Coronary artery (tissue), 2 donors: ENCODE measurements around the gene PTH2R.
A peak's percentile ranks its signal among the peaks of the same experiment; 100 is the strongest.

Experiments
- DNase-seq: peaks from one replicate; pipeline ENCODE4 v3.0.0-alpha.2; 2017; ENCODE audit warnings: low spot score
- H3K27ac ChIP-seq, 2 donors: fragments of 200-600 bp; sonication (generic); one replicate each; pipeline ENCODE4 v1.5.1; 2016 to 2019
- H3K4me3 ChIP-seq: fragments of 200-600 bp; sonication (generic); 2 replicates; pipeline ENCODE4 v1.5.1; 2016; ENCODE audit warnings: mild to moderate bottlenecking, moderate library complexity
- TF ChIP-seq, protein P1 (sequence below): fragments of 200-600 bp; sonication (generic); IDR thresholded peaks from one replicate; pipeline ENCODE4 v1.5.1; 2019; ENCODE audit warnings: antibody characterized with exemption

Gene PTH2R

DNA sequence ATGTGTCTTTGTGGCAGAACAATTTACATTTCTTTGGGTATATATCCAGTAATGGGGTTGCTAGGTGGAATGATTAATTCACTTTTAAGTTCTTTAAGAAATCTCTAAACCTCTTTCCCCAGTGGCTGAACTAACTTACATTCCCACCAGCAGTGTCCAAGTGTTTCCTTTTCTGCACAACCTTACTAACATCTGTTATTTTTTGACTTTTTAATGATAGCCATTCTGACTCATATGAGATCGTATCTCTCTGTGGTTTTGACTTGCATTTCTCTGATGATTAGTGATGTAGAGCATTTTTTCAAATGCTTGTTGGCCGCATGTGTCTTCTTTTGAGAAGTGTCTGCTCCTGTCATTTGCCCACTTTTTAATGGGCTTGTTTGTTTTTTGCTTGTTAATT lies 43.1 kb upstream of the PTH2R start:
- TF ChIP-seq, protein P1, sequence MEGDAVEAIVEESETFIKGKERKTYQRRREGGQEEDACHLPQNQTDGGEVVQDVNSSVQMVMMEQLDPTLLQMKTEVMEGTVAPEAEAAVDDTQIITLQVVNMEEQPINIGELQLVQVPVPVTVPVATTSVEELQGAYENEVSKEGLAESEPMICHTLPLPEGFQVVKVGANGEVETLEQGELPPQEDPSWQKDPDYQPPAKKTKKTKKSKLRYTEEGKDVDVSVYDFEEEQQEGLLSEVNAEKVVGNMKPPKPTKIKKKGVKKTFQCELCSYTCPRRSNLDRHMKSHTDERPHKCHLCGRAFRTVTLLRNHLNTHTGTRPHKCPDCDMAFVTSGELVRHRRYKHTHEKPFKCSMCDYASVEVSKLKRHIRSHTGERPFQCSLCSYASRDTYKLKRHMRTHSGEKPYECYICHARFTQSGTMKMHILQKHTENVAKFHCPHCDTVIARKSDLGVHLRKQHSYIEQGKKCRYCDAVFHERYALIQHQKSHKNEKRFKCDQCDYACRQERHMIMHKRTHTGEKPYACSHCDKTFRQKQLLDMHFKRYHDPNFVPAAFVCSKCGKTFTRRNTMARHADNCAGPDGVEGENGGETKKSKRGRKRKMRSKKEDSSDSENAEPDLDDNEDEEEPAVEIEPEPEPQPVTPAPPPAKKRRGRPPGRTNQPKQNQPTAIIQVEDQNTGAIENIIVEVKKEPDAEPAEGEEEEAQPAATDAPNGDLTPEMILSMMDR: no peak
- no peak overlapping the region for H3K27ac ChIP-seq
- DNase-seq: no peak
- H3K4me3 ChIP-seq: no peak overlapping the region

DNA sequence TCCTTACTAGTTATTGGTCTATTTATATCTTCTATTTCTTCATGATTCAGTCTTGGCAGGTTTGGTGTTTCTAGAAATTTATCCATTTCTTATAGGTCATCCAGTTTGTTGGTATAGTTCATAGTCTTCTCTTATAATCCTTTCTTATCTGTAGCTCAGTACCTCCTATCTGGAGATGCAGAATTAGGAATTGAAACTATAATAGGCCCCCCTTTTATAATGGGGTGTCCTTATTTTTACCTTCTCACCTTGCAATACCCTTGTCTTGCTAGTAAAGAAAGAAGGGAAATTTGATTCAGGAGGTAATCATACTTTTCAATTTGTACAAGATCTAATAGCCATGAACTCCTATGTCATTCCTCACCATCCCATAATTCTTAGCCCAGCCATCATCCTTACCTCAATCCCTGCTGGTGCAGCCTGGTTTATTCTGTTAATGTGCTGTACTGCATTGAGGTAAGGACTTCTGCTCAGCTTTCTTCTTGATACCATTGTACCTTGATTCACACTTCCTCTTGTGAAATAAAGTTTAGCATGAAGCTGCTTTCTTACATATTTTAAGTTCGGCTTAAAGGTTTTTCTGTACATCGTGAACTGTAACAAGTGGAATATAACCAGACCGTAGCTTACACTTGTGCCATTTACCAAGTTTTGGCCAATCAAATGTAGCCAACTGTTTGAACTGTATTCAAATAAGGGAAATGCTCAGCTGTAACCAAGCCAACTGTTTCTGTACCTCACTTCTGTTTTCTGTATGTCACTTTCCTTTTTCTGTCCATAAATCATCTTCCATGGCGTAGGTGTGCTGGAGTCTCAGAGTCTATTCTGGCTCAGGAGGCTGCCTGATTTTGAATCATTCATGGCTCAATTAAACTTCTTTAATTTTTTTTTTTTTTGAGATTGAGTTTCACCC lies 40.1 kb upstream of the PTH2R start:
- Histone ChIP-seq H3K4me3 (no peak overlapping the region), H3K27ac (no peak overlapping the region)
- TF ChIP-seq, protein P1: no peak
- DNase-seq: no peak

DNA sequence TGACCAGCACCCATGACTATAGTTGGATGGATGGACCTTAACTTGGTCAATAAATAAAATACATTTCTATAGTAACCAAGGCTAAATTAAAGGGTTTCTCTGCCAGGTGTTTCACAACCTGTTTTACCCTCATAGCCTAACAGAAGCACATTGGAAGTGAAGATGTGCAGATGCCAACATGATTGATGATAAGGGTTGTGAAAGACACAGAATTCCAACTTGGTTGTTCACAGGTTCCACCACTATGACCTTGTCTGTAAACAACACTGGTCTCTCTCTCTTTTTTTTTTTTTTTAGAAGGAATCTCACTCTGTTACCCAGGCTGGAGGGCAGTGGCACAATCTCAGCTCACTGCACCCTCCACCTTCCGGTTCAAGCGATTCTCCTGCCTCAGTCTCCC lies 37.5 kb upstream of the PTH2R start:
- TF ChIP-seq, protein P1: no peak

DNA sequence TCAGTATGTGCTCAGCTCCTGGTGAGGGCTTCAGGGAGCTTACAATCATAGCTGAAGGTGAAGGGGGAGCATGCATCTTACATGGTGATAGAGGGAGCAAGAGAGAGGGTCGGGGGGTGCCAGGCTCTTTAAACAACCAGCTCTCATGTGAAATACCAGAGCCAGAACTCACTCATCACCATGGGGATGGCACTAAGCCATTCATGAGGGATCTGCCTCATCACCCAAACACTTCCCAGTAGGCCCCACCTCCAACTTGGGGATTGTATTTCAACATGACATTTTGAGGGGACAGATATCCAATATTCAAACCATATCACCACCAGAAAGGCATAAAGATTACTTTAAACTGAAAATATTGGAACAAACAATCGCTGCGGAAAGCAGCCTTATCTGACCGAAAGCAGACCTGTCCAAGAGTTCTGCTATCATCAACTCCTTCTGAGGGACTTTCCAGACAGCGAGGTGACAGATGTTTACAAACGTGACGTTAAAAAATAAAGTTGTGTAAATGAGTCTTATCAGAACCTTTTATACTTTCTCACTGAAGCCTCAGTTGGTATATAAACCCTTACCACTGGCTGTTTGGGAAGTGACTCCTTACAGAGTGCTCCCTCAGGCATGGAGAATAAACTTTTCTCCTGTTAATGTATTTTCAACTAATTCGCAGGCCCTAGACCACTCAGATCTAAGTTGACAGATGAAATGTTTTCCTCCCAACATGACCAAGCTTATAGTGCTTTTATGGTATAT lies 35.5 kb upstream of the PTH2R start:
- no peak overlapping the region for H3K27ac ChIP-seq
- DNase-seq: no peak
- TF ChIP-seq, protein P1: no peak
- no peak overlapping the region for H3K4me3 ChIP-seq

More for the DNA sequence above, 37.5 kb upstream of the PTH2R start:
- no peak for DNase-seq
- Histone ChIP-seq H3K27ac (no peak overlapping the region), H3K4me3 (no peak overlapping the region)

DNA sequence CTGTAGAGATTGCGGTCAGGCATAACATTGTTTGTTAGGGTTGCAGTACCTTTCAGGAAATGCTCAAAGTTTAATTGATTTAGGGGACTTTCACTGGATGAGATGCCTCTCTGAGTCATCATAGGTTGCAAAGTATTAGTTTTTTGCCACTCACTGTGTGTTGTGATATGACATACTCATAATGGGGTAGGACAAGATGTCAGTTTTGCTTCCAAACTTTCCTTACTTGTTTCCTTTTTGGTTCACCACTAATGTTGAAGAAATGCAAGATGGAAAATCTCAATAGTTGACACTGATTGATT lies 35.0 kb upstream of the PTH2R start:
- Histone ChIP-seq H3K27ac (no peak overlapping the region), H3K4me3 (no peak overlapping the region)
- TF ChIP-seq, protein P1: no peak
- no peak for DNase-seq

DNA sequence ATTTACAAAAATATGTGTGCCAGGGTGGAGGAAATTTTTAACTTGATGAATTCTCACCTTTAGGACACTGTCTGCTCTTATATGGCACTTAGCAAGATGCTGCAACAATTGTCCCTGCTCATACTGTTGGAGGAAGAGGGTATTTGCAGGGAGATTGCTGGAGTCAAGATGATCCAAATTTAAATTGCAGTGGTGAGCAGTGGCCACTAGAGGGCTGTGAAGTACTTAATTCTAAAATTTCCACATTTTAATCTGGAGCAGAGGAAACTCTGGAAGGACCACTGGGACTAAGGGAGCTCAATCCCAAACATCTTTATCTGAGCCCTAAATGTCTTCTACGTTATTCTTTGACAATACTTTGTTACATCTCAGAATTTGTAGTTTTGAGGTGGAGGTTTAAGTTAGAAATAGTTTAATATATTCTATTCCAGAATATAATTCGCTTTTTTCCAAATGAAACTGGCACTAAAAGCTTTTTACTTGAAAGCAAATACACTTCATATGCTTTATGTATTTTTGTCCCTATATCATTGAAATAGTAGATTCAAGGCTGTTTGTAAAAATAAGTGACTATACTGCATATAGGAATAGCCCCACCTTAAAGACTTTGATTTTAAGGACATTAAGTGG lies 33.0 kb upstream of the PTH2R start:
- TF ChIP-seq, protein P1: peak; percentile 55
- no peak for DNase-seq
- Histone ChIP-seq H3K27ac (no peak overlapping the region), H3K4me3 (no peak overlapping the region)
